SU-DHL-6 (cell line): ENCODE data around the gene FUT6.

ENCODE experiments used
- H2AFZ ChIP-seq: fragments of 200-600 bp; sonication (generic); 2 replicates; pipeline ENCODE4 v1.6.1; 2014; ENCODE audit warnings: low read depth, mild to moderate bottlenecking, moderate library complexity, mixed read lengths, antibody characterized with exemption, low read length; ENCODE audit not compliant: severe bottlenecking
- H3F3A ChIP-seq: fragments of 200-600 bp; shearing (Covaris generic); 2 replicates; pipeline ENCODE4 v1.6.0; 2016; ENCODE audit warnings: antibody characterized with exemption, mild to moderate bottlenecking; ENCODE audit not compliant: insufficient read depth
- H3K27ac ChIP-seq: fragments of 200-600 bp; sonication (generic); 2 replicates; pipeline ENCODE4 v1.5.1; 2016; ENCODE audit warnings: low read depth, mild to moderate bottlenecking, low read length, moderate library complexity, mixed read lengths
- H3K27me3 ChIP-seq: fragments of 200-600 bp; sonication (generic), shearing (Covaris generic); 2 replicates; pipeline ENCODE4 v1.6.0; 2014; ENCODE audit warnings: mild to moderate bottlenecking, low read length
- H3K36me3 ChIP-seq: fragments of 200-600 bp; sonication (generic); 2 replicates; pipeline ENCODE4 v1.6.1; 2014; ENCODE audit warnings: mild to moderate bottlenecking, low read length, mixed read lengths
- H3K4me2 ChIP-seq: fragments of 300-600, 200-600 bp; shearing (Covaris generic), sonication (generic); 2 replicates; pipeline ENCODE4 v1.6.0; 2014; ENCODE audit warnings: low read length, low read depth, mild to moderate bottlenecking; ENCODE audit not compliant: poor library complexity, severe bottlenecking
- H3K4me3 ChIP-seq: fragments of 200-600 bp; sonication (generic); 2 replicates; pipeline ENCODE4 v1.5.1; 2014; ENCODE audit warnings: antibody characterized with exemption, low read length, mild to moderate bottlenecking, mixed read lengths; ENCODE audit not compliant: insufficient read depth, poor library complexity, severe bottlenecking
- H3K79me2 ChIP-seq: fragments of 200-600 bp; sonication (generic); 2 replicates; pipeline ENCODE4 v1.6.1; 2014; ENCODE audit warnings: mild to moderate bottlenecking, low read length, moderate library complexity; ENCODE audit not compliant: insufficient read depth
- H3K9ac ChIP-seq: fragments of 200-600 bp; sonication (generic); 2 replicates; pipeline ENCODE4 v1.7.0; 2014; ENCODE audit warnings: mild to moderate bottlenecking, low read length
- H3K9me2 ChIP-seq: fragments of 200-600 bp; sonication (generic); replicated peaks from 2 replicates; pipeline ENCODE4 v1.6.1; 2014; ENCODE audit warnings: low read length; ENCODE audit not compliant: insufficient read depth
- H3K9me3 ChIP-seq: fragments of 200-600 bp; sonication (generic); 2 replicates; pipeline ENCODE4 v1.6.1; 2014; ENCODE audit warnings: low read length, mixed read lengths; ENCODE audit not compliant: insufficient read depth
- H4K20me1 ChIP-seq: fragments of 200-600 bp; sonication (generic); 2 replicates; pipeline ENCODE4 v1.6.1; 2014; ENCODE audit warnings: low read depth, mild to moderate bottlenecking, antibody characterized with exemption, low read length, moderate library complexity, mixed read lengths
- CTCF ChIP-seq: fragments of 200-600 bp; sonication (generic); IDR thresholded peaks from one replicate; pipeline ENCODE4 v1.5.1; 2017; ENCODE audit warnings: antibody characterized with exemption, mild to moderate bottlenecking, low read length, moderate library complexity; ENCODE audit not compliant: insufficient read depth, poor library complexity, severe bottlenecking
- EZH2phosphoT487 ChIP-seq: fragments of 200-600 bp; sonication (generic), shearing (Covaris generic); conservative IDR thresholded peaks from 2 replicates; pipeline ENCODE4 v1.6.1; 2018; ENCODE audit warnings: mild to moderate bottlenecking, antibody characterized with exemption, low read length, moderate library complexity, mixed read lengths

FUT6 gene

GRCh38 chr19:5870986-5871394, 31.5 kb upstream of the FUT6 start:
- Histone ChIP-seq H3K79me2 (no peaks in the 10 kb centered on the region), H3K4me3 (no peak overlapping the region), H3K9me2 (no peaks in the 10 kb centered on the region), H3K27ac (no peak overlapping the region), H2AFZ (no peak overlapping the region), H3K9ac (no peak overlapping the region), H3K36me3 (no peaks in the 10 kb centered on the region), H3F3A (no peaks in the 10 kb centered on the region), H4K20me1 (no peaks in the 10 kb centered on the region), H3K9me3 (no peaks in the 10 kb centered on the region), H3K4me2 (no peak overlapping the region), H3K27me3 (no peaks in the 10 kb centered on the region)
- no peak for TF ChIP-seq CTCF
- TF ChIP-seq EZH2phosphoT487 = no peak

GRCh38 chr19:5867201-5868136, 28.0 kb upstream of the FUT6 start:
- TF ChIP-seq EZH2phosphoT487 (no peak), CTCF (no peak)

GRCh38 chr19:5865772-5866171, 26.3 kb upstream of the FUT6 start:
- no peaks in the 10 kb centered on the region for H3K9me3 ChIP-seq
- H3K9me2 ChIP-seq = no peaks in the 10 kb centered on the region
- H3K4me3 ChIP-seq = no peak overlapping the region
- TF ChIP-seq CTCF (no peak), EZH2phosphoT487 (no peak)
- H3K27ac ChIP-seq = no peak overlapping the region
- H3K36me3 ChIP-seq = no peaks in the 10 kb centered on the region
- H4K20me1 ChIP-seq = no peaks in the 10 kb centered on the region
- no peaks in the 10 kb centered on the region for H3K27me3 ChIP-seq
- H3K79me2 ChIP-seq = no peaks in the 10 kb centered on the region
- H3F3A ChIP-seq = no peaks in the 10 kb centered on the region
- no peak overlapping the region for H3K4me2 ChIP-seq
- H2AFZ ChIP-seq = no peak overlapping the region
- no peak overlapping the region for H3K9ac ChIP-seq

More at GRCh38 chr19:5867201-5868136, 28.0 kb upstream of the FUT6 start:
- Histone ChIP-seq H3K27me3 (no peaks in the 10 kb centered on the region), H3K9me2 (no peaks in the 10 kb centered on the region), H3K79me2 (no peaks in the 10 kb centered on the region), H2AFZ (no peak overlapping the region), H3K27ac (no peak overlapping the region), H4K20me1 (no peaks in the 10 kb centered on the region), H3F3A (no peaks in the 10 kb centered on the region), H3K4me2 (no peak overlapping the region), H3K9me3 (no peaks in the 10 kb centered on the region), H3K9ac (no peak overlapping the region), H3K36me3 (no peaks in the 10 kb centered on the region), H3K4me3 (no peak overlapping the region)
